Dermis blood vessel endothelial cell (primary cell): ENCODE data around the gene GFM2. TPM values are rescaled to one million over a fixed set of nuclear protein-coding genes. Genes with fewer than 3 reads are reported as not detected.
"Not testable (repeated sequence)": the region's sequence is repeated elsewhere in the genome, so short reads cannot be mapped to it uniquely, and the experiment has no call there.

ENCODE experiments used
- DNase-seq: peaks from one replicate; pipeline ENCODE4 v3.0.0; 2010
- total RNA-seq: library from RNA; depleted of rRNA; stranded (reverse); fragments of >200 nt; gene quantifications from 2 replicates; pipeline ENCODE4 v1.2.3, GENCODE V29; 2014

The GFM2 gene
- total RNA-seq, 1 donor from 2014 or later: 41.2 TPM

DNA sequence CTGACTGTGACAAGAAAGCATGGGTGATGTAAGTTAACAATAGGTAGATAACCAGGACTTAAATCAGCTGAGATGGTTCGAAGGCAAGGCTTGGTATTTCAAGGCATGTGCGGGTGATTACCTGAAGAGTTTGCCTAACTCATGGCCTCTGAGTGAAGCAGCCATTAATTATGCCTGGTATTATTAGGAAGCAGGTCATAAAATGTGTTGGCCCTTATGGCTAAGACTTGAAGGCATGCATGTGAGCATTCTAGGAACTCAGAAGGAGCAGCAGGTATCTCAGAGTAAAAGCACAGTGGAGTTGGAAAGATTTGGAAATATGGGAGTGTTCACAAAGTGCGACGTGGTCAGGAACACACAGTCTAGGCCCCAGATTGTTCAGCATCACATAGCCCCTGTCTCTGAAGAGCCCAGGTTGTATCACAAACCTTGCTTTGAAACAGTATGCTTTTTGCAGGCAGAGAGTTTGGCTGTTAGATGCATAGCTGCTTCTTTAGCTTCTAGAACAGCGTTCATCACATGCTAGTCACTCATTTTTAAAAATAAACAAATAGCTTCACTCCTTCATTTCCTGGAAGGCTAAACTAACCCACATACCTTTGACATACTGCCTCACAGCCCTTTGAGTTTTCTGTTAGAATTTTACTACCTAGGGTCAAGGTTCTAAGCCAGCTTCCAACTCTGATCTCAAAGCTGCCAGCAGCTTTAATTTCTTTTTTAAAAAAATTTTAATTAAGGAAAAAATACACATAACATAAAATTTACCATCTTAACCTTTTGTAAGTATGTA lies 79.8 kb downstream of the GFM2 start:
- DNase-seq: no peak

DNA sequence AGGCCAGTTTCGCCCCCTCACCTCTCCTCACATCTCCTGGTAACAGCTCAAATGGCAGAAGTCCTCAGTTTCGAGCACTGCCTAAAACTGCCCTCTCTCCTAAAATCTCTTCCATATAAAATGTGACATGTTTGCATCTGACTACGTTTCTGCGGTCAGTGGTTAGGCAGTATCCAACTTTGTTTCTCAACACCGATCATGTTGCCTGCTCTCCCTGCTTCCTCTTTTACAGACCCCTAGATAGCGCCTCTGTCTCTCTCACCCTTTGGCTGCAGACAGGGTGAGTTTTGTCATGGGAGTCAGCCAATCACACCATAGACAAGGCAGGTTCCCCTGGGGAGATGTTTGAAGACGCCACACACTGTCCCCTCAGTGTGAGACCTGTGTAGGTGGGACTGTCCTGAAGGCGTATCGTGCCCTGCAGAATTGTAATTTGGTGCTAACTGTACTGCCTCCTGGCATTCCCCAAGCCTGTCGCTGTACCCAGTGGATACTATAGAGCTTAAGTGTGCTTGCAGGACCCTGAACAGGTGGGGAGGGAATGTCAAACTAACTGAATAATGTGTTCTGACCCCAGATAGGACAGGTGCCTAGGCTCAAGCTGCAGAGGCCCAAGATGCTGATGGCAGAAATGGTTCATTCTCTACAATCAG lies 80.8 kb downstream of the GFM2 start:
- no peak for DNase-seq

GRCh38 chr5:74684900-74685851 lies 81.7 kb downstream of the GFM2 start, which contains the start of gene HEXB:
HEXB (plus strand) TSS chr5:74685233; CDS start chr5:74685261, 28 bp downstream.
- peak; percentile 90 for DNase-seq

DNA sequence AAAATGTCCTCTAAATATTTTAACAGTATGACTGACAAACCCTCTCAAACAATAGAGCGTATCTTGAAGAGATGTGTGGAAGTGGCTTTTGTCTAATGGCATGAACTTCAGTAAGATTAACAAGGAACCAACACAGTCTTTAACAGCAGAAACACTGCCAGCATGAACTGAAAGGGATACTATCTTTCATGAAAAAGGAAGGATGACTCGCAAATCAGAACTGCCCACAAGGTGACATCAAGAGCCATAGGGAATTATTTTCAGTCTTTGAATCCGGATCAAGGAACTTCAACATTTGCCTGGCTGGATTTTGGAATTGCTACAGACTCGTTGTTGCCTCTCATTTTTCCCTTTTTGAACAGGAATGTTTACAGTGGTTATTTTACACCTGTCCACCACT lies 87.0 kb downstream of the GFM2 start:
- no peak for DNase-seq

- DNase-seq: not testable (repeated sequence)
Measured at GRCh38 chr5:74679300-74679699, 87.6 kb downstream of the GFM2 start.

DNA sequence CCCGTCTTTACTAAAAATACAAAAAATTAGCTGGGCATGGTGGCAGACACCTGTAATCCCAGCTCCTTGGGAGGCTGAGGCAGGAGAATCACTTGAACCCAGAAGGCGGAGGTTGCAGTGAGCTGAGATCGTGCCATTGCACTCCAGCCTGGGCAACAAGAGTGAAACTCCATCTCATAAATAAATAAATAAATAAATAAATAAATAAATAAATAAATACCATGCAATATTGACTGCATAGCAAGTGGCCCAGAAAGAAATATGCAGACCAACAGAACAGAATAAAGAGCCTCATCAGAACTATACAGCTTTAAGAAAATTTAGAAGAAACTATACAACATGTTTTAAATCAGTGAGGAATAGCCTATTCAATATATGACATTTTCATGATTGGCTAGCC lies 88.8 kb downstream of the GFM2 start:
- not testable (repeated sequence) for DNase-seq

GRCh38 chr5:74676466-74676865 lies 90.5 kb downstream of the GFM2 start:
- not testable (repeated sequence) for DNase-seq

DNA sequence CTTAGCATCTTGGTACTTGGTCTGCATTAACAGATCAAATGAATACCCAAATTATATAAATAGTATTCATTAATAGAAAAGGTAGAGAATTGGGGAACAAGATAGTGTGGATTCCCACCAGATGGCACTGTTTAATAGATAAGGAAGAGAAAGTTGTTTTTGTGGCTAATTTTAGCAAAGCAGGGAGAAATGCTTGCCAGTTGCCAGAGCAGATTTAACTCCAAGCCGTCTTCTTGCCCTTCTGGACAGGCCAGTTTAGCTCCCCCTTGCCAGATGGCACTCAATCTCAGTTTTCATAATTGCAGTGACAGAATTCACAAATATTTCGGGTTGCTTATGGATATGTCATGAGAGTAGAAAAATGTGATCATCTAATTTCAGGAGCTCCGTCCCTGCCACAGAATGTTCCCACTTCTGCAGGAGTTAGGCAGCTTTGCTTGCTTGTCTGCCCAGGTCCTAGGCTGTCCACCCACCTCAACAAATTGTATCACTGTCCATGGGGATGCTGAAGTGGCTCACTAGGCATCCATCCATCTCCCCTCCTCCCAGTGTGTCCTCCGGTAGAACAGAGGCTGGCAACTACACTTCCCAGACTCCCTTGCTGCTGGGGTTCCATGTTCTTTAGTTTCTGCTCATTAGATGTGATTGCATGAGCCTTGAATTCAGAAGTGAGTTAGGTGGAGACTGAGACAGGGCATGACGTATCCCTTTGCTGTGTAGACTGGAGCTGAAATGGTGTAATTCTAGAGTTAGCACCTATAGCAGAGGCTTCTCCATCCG lies 93.7 kb downstream of the GFM2 start:
- peak; percentile 61 for DNase-seq

DNA sequence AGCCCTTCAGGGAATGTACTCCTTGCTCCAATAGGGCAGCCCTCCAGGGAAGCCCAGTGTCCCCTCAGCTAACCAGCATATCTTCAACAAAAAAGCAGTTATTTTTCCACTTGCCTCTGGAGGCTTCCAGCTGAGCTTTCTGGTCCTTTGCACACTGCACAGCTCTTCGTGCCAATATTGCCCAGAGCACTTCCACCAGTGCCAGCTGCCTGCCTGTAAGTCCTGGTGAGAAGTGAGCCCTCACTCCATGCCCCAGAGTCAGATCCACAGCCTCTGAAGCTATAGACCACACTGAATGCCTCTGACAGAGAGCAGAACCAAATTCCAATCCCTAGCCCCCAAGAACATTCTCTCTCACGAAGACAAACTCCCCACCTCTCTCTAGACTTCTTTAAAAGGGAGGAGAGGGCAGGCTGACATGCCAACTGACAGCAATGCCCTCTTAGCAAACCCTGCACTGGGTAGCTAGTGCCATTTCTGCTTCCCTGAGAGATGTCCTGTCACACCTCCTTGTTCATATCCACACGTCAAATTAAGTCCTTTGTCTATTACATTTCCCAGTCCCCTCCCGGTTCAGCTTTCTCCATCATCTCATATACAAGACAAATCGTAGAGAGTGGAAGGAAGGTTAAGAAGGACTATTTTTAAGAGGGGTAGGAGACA lies 94.6 kb downstream of the GFM2 start:
- DNase-seq: no peak

Other genes starting within 250 kb of the GFM2 start
- 26.2 and 32.2 TPM in 2 replicates for gene ENC1, start 126.4 kb downstream of the GFM2 start, total RNA-seq
- 164 and 189 TPM in 2 replicates for gene HEXB, start 81.9 kb downstream of the GFM2 start, total RNA-seq
- gene NSA2, start 132 bp upstream of the GFM2 start, total RNA-seq: 78.1 and 101 TPM in 2 replicates
- gene FAM169A, start 99.3 kb upstream of the GFM2 start, total RNA-seq: 4.0 and 4.9 TPM in 2 replicates